ENCODE results near the gene CISD1. TPM values are rescaled to one million over a fixed set of nuclear protein-coding genes. Genes with fewer than 3 reads are reported as not detected.

CISD1 gene
- total and polyA plus RNA-seq, 9 donors = 10.6 to 35.7 (median 25.5) TPM

DNA sequence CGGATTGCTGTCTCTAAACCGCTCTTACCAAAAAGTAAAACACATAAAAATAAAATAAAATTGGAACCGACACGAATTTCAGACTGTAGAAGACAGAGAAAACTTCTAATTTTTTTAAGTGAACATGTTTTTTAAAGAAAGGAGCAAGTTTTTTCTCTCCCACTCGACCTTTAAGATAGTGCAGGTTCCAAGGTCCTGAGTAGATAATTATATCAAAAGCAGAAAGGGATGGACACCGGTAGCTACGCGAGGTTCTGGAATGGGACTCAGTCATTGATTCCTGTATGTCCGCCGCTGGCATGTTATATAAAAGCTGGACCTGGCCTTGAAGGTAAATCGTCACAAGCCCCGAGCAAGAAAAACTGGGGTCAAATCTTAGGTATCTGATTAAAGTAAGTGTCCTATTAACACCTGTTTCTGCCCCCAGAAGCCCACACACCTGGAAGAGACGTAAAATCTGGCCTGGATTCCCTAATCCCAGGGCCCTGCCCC, 462 bp upstream of the CISD1 start:
- no peak for TF ChIP-seq EP300 (IDR thresholded peaks at IDR 0.05)
- TF ChIP-seq, protein P1, sequence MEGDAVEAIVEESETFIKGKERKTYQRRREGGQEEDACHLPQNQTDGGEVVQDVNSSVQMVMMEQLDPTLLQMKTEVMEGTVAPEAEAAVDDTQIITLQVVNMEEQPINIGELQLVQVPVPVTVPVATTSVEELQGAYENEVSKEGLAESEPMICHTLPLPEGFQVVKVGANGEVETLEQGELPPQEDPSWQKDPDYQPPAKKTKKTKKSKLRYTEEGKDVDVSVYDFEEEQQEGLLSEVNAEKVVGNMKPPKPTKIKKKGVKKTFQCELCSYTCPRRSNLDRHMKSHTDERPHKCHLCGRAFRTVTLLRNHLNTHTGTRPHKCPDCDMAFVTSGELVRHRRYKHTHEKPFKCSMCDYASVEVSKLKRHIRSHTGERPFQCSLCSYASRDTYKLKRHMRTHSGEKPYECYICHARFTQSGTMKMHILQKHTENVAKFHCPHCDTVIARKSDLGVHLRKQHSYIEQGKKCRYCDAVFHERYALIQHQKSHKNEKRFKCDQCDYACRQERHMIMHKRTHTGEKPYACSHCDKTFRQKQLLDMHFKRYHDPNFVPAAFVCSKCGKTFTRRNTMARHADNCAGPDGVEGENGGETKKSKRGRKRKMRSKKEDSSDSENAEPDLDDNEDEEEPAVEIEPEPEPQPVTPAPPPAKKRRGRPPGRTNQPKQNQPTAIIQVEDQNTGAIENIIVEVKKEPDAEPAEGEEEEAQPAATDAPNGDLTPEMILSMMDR (IDR thresholded peaks at IDR 0.05) = no peak
- TF ChIP-seq POLR2A (IDR thresholded peaks at IDR 0.05) = no peak
- WGBS, 3 donors = 1% methylated on average over 13 of the region's 13 CpGs
- peak overlapping the region; percentile 81 to 97 for H3K27ac ChIP-seq
- H3K9me3 ChIP-seq = no peaks in the 10 kb centered on the region
- peak overlapping the region; percentile 72 for H3K4me3 ChIP-seq
- DNase-seq = no peak
- no peaks in the 10 kb centered on the region for H3K36me3 ChIP-seq
- intact Hi-C loops (cut with DNase I) = no loop called here
- no peaks in the 10 kb centered on the region for H3K27me3 ChIP-seq
- no peaks in the 10 kb centered on the region for H3K4me1 ChIP-seq (ENCODE audit: insufficient read depth)

DNA sequence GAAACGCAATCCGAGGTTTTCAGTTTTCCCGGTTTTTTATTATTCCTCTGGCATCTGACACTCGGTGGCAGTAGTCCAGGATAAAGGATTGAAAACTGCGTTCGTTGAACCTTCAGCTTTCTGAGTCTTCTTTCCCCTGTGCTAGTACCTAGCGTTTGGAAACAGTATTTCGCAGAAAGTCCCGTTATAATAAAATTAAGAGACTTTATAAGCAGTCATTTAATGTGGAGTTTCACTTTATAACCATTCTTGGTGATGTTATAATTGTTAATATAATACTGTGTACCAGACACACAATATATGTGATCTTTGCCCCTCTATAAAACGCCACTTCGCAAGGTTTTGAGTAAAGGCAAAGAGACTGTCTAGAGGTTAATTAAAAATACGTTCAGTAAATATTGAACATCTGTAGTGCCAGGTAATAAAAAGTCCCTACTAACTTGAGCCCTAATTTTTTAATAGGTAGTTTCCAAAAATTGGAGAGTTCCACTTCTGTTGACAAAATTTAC, 874 bp downstream of the CISD1 start:
- H3K4me3 ChIP-seq = peak overlapping the region; percentile 72
- H3K27ac ChIP-seq = peak overlapping the region in 1 of 2 donors; percentile 97
- no peaks in the 10 kb centered on the region for H3K27me3 ChIP-seq
- H3K36me3 ChIP-seq = no peaks in the 10 kb centered on the region
- peaks cover 2% of the 10 kb centered on the region for H3K4me1 ChIP-seq (ENCODE audit: insufficient read depth)
- DNase-seq = no peak
- TF ChIP-seq, protein P1 (IDR thresholded peaks at IDR 0.05) = peak in 1 of 3 donors; percentile 11
- TF ChIP-seq EP300 (IDR thresholded peaks at IDR 0.05) = no peak
- no peak for TF ChIP-seq POLR2A (IDR thresholded peaks at IDR 0.05)
- 8 to 16% (median 10%) methylated on average over 12 of the region's 12 CpGs for WGBS, 3 donors
- no peaks in the 10 kb centered on the region for H3K9me3 ChIP-seq
- intact Hi-C loops (cut with DNase I) = no loop called here

DNA sequence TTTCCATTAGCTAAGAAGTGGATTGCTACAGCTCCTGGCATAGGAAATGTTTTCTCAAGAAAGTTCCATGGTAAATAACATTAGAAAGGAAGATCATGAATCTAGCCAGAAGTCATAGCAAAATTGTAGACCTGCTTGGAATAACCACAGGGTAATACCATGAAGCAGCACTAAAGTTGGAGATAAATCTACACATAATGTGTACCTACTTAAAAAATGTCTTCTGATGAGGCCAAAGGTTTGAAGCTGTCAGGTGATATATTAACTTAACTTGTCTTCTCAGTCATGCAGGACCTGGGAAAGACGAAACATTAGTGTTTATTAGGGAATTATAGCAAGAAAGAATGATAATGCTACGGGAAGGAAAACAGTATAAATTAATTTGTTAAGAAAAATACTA, 6.3 kb downstream of the CISD1 start:
- TF ChIP-seq POLR2A (IDR thresholded peaks at IDR 0.05) = no peak
- TF ChIP-seq, protein P1 (IDR thresholded peaks at IDR 0.05) = no peak
- TF ChIP-seq EP300 (IDR thresholded peaks at IDR 0.05) = no peak
- 29 to 40% (median 32%) methylated on average over 2 of the region's 2 CpGs for WGBS, 3 donors
- Histone ChIP-seq H3K27ac (no peak overlapping the region), H3K27me3 (no peaks in the 10 kb centered on the region), H3K4me1 (ENCODE audit: insufficient read depth) (peaks cover 4% of the 10 kb centered on the region), H3K9me3 (no peaks in the 10 kb centered on the region), H3K4me3 (no peak overlapping the region), H3K36me3 (no peaks in the 10 kb centered on the region)
- intact Hi-C loops (cut with DNase I) = no loop called here
- no peak for DNase-seq

DNA sequence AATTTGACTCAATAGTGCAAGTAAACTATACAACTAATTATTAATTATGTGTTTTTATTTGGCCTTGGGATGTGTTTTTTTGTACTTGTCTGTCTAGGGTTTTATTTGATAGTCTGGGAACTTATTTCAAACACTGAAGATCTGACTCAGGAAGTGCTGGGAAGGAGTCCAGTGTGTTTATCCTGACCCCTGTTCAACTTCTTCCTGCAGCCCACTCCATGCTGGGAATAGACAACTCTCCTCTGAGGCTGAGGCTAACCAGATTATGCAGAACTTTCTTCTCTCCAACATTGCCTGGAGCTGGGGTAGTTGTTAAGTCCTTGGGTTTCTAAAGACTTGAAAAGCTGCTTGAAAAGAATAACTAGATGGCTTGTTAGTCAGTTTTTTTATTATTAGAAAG, 6.9 kb downstream of the CISD1 start:
- Histone ChIP-seq H3K27ac (no peak overlapping the region), H3K27me3 (no peaks in the 10 kb centered on the region), H3K9me3 (no peaks in the 10 kb centered on the region), H3K36me3 (no peaks in the 10 kb centered on the region), H3K4me3 (no peak overlapping the region), H3K4me1 (ENCODE audit: insufficient read depth) (peaks cover 4% of the 10 kb centered on the region)
- TF ChIP-seq POLR2A (IDR thresholded peaks at IDR 0.05) (no peak), EP300 (IDR thresholded peaks at IDR 0.05) (no peak)
- TF ChIP-seq, protein P1 (IDR thresholded peaks at IDR 0.05) = no peak
- DNase-seq = peak in 1 of 5 donors; percentile 38
- intact Hi-C loops (cut with DNase I) = no loop called here
